ENCODE data around the gene NOP9.
A peak's percentile ranks its signal among the peaks of the same experiment; 100 is the strongest.

The NOP9 gene

GRCh38 chr14:24300326-24300980, 803 bp downstream of the NOP9 start:
- peak overlapping the region; percentile 89 for H3K9ac ChIP-seq (ENCODE audit: low read length)
- peaks cover 19% of the 10 kb centered on the region for H3K79me2 ChIP-seq (ENCODE audit: insufficient read depth, low read length)
- peak overlapping the region; percentile 88 for H3K4me3 ChIP-seq (ENCODE audit: insufficient read depth, low read length, poor library complexity, severe bottlenecking)
- H3K27ac ChIP-seq (ENCODE audit: low read depth, low read length) = no peak overlapping the region
- peaks cover 11% of the 10 kb centered on the region for H3F3A ChIP-seq (ENCODE audit: insufficient read depth)
- no peak for TF ChIP-seq CTCF (IDR thresholded peaks at IDR 0.05; ENCODE audit: insufficient read depth, low read length, poor library complexity, severe bottlenecking)
- no peak for TF ChIP-seq EZH2phosphoT487 (conservative IDR thresholded peaks at IDR 0.05; ENCODE audit: low read length)
- H3K27me3 ChIP-seq (ENCODE audit: low read length) = no peaks in the 10 kb centered on the region
- peak overlapping the region; percentile 82 for H2AFZ ChIP-seq (ENCODE audit: low read depth, low read length, severe bottlenecking)
- no peaks in the 10 kb centered on the region for H3K9me3 ChIP-seq (ENCODE audit: insufficient read depth, low read length)
- no peaks in the 10 kb centered on the region for H4K20me1 ChIP-seq (ENCODE audit: low read depth, low read length)
- peak overlapping the region; percentile 84 for H3K4me2 ChIP-seq (ENCODE audit: low read depth, low read length, poor library complexity, severe bottlenecking)
- H3K36me3 ChIP-seq (ENCODE audit: low read length) = peaks cover 2% of the 10 kb centered on the region; the same call in 1 of the 2 replicates
- H3K9me2 ChIP-seq (replicated peaks; ENCODE audit: insufficient read depth, low read length) = no peaks in the 10 kb centered on the region

- no peak for TF ChIP-seq EZH2phosphoT487 (conservative IDR thresholded peaks at IDR 0.05; ENCODE audit: low read length)
- no peak for TF ChIP-seq CTCF (IDR thresholded peaks at IDR 0.05; ENCODE audit: insufficient read depth, low read length, poor library complexity, severe bottlenecking)
- Histone ChIP-seq H3K79me2 (ENCODE audit: insufficient read depth, low read length) (peaks cover 14% of the 10 kb centered on the region), H4K20me1 (ENCODE audit: low read depth, low read length) (no peaks in the 10 kb centered on the region), H3F3A (ENCODE audit: insufficient read depth) (no peaks in the 10 kb centered on the region), H3K36me3 (ENCODE audit: low read length) (no peaks in the 10 kb centered on the region), H3K27me3 (ENCODE audit: low read length) (no peaks in the 10 kb centered on the region), H3K9me3 (ENCODE audit: insufficient read depth, low read length) (no peaks in the 10 kb centered on the region), H3K9ac (ENCODE audit: low read length) (no peak overlapping the region), H3K4me3 (ENCODE audit: insufficient read depth, low read length, poor library complexity, severe bottlenecking) (no peak overlapping the region), H3K4me2 (ENCODE audit: low read depth, low read length, poor library complexity, severe bottlenecking) (no peak overlapping the region), H3K9me2 (replicated peaks; ENCODE audit: insufficient read depth, low read length) (no peaks in the 10 kb centered on the region), H2AFZ (ENCODE audit: low read depth, low read length, severe bottlenecking) (no peak overlapping the region), H3K27ac (ENCODE audit: low read depth, low read length) (no peak overlapping the region)
Observed at GRCh38 chr14:24304019-24304387, 4.4 kb downstream of the NOP9 start.

GRCh38 chr14:24307156-24307574, 7.5 kb downstream of the NOP9 start:
- Histone ChIP-seq H3K36me3 (ENCODE audit: low read length) (no peaks in the 10 kb centered on the region), H4K20me1 (ENCODE audit: low read depth, low read length) (no peaks in the 10 kb centered on the region), H2AFZ (ENCODE audit: low read depth, low read length, severe bottlenecking) (no peak overlapping the region), H3K9me3 (ENCODE audit: insufficient read depth, low read length) (no peaks in the 10 kb centered on the region), H3K4me2 (ENCODE audit: low read depth, low read length, poor library complexity, severe bottlenecking) (no peak overlapping the region), H3K9ac (ENCODE audit: low read length) (no peak overlapping the region), H3K4me3 (ENCODE audit: insufficient read depth, low read length, poor library complexity, severe bottlenecking) (no peak overlapping the region), H3K27me3 (ENCODE audit: low read length) (no peaks in the 10 kb centered on the region), H3F3A (ENCODE audit: insufficient read depth) (no peaks in the 10 kb centered on the region), H3K9me2 (replicated peaks; ENCODE audit: insufficient read depth, low read length) (no peaks in the 10 kb centered on the region), H3K79me2 (ENCODE audit: insufficient read depth, low read length) (no peaks in the 10 kb centered on the region), H3K27ac (ENCODE audit: low read depth, low read length) (no peak overlapping the region)
- TF ChIP-seq EZH2phosphoT487 (conservative IDR thresholded peaks at IDR 0.05; ENCODE audit: low read length) (no peak), CTCF (IDR thresholded peaks at IDR 0.05; ENCODE audit: insufficient read depth, low read length, poor library complexity, severe bottlenecking) (no peak)

Measured in SU-DHL-6 (cell line).